Measurements from ENCODE around the gene HDGF. TPM values are rescaled to one million over a fixed set of nuclear protein-coding genes. Genes with fewer than 3 reads are reported as not detected.

The HDGF gene
- total RNA-seq, 2 experiments from 2014 or later, result 60.8 TPM

- H3K36me3 Mint-ChIP-seq (ENCODE audit: low read depth), result no peaks in the 10 kb centered on the region
- Histone ChIP-seq H3K36me3 (ENCODE audit: insufficient read depth, low read length) (no peaks in the 10 kb centered on the region), H3K4me3 (ENCODE audit: low read length) (no peak overlapping the region), H3K4me1 (ENCODE audit: insufficient read depth, low read length) (peaks cover 23% of the 10 kb centered on the region), H3K9me3 (ENCODE audit: control insufficient read depth in 1 of 2, insufficient read depth in 1 of 2, low read length in 2 of 2) (peaks cover 0 to 13% of the 10 kb centered on the region in 2 experiments), H3K27me3 (ENCODE audit: control insufficient read depth in 1 of 2, insufficient read depth in 2 of 2, low read length in 2 of 2) (peaks cover 54% of the 10 kb centered on the region in 2 experiments), H3K27ac (ENCODE audit: low read depth in 1 of 2, low read length in 2 of 2) (no peak overlapping the region)
- no peak overlapping the region for H3K27ac Mint-ChIP-seq
- peak in 4 of 14 experiments; percentile 18 to 57 (median 35) for DNase-seq
- ChIA-PET POLR2A (interaction anchor here (0.5 to 1.0 kb wide), 2 partner anchors 13 to 32 kb away, joined by 4 to 5 read pairs; no protein-coding TSS in a partner anchor), CTCF (interaction anchor here (2.5 kb wide), 1 partner anchor 13 kb away, joined by 7 read pairs; the partner anchor contains the start of gene CRABP2)
- intact Hi-C loops (cut with DNase I, micrococcal nuclease), result no loop called here
- no peak for TF ChIP-seq CTCF (IDR thresholded peaks at IDR 0.05)
- peaks cover 26% of the 10 kb centered on the region for H3K4me1 Mint-ChIP-seq (ENCODE audit: low read depth)
- no peak for ATAC-seq (ENCODE audit: poor library complexity)
- no peaks in the 10 kb centered on the region for H3K9me3 Mint-ChIP-seq
- peaks cover 78% of the 10 kb centered on the region for H3K27me3 Mint-ChIP-seq
- no peak overlapping the region for H3K4me3 Mint-ChIP-seq
These were observed 58.3 kb downstream of the HDGF start for GRCh38 chr1:156692925-156693847.

- no peak overlapping the region for H3K27ac Mint-ChIP-seq
- no peaks in the 10 kb centered on the region for H3K36me3 Mint-ChIP-seq (ENCODE audit: low read depth)
- intact Hi-C loops (cut with DNase I, micrococcal nuclease), result no loop called here
- CTCF ChIA-PET, result interaction anchor here (2.5 kb wide), 1 partner anchor 14 kb away, joined by 7 read pairs; the partner anchor contains the start of gene CRABP2
- TF ChIP-seq CTCF (IDR thresholded peaks at IDR 0.05), result no peak
- Histone ChIP-seq H3K4me3 (ENCODE audit: low read length) (no peak overlapping the region), H3K27ac (ENCODE audit: low read depth in 1 of 2, low read length in 2 of 2) (no peak overlapping the region), H3K9me3 (ENCODE audit: control insufficient read depth in 1 of 2, insufficient read depth in 1 of 2, low read length in 2 of 2) (peaks cover 0 to 13% of the 10 kb centered on the region in 2 experiments), H3K27me3 (ENCODE audit: control insufficient read depth in 1 of 2, insufficient read depth in 2 of 2, low read length in 2 of 2) (peaks cover 55 to 58% of the 10 kb centered on the region in 2 experiments), H3K36me3 (ENCODE audit: insufficient read depth, low read length) (no peaks in the 10 kb centered on the region), H3K4me1 (ENCODE audit: insufficient read depth, low read length) (peaks cover 23% of the 10 kb centered on the region)
- no peak overlapping the region for H3K4me3 Mint-ChIP-seq
- ATAC-seq (ENCODE audit: poor library complexity), result no peak
- H3K27me3 Mint-ChIP-seq, result peaks cover 73% of the 10 kb centered on the region
- no peaks in the 10 kb centered on the region for H3K9me3 Mint-ChIP-seq
- POLR2A ChIA-PET, result interaction anchor here (1.0 kb wide), 2 partner anchors 14 kb away, joined by 4 to 5 read pairs; no protein-coding TSS in a partner anchor
- DNase-seq, result no peak
- H3K4me1 Mint-ChIP-seq (ENCODE audit: low read depth), result peaks cover 26% of the 10 kb centered on the region
These were observed 59.0 kb downstream of the HDGF start for GRCh38 chr1:156692441-156692924.

Other genes starting within 250 kb of the HDGF start
- not detected for gene IQGAP3, start 179.1 kb downstream of the HDGF start, total RNA-seq
- gene TTC24, start 172.0 kb downstream of the HDGF start, total RNA-seq, result 1 to 10 TPM; 5.7 to 8.1 TPM
- gene NAXE, start 159.9 kb downstream of the HDGF start, total RNA-seq, result 10 to 100 TPM; 23.3 to 27.8 TPM
- 10 to 100 TPM; 35.3 to 36.3 TPM for gene GPATCH4, start 150.2 kb downstream of the HDGF start, total RNA-seq
- under 1 TPM; 0.44 to 0.56 TPM for gene HAPLN2, start 132.3 kb downstream of the HDGF start, total RNA-seq
- gene BCAN, start 109.6 kb downstream of the HDGF start, total RNA-seq, result not detected
- gene NES, start 74.3 kb downstream of the HDGF start, total RNA-seq, result not detected
- gene CRABP2, start 46.1 kb downstream of the HDGF start, total RNA-seq, result 1 to 10 TPM; 3.2 to 4.2 TPM
- 10 to 100 TPM; 10.6 to 12.0 TPM for gene METTL25B, start 23.2 kb downstream of the HDGF start, total RNA-seq
- 10 to 100 TPM; 44.2 to 50.9 TPM for gene ISG20L2, start 22.9 kb downstream of the HDGF start, total RNA-seq
- gene MRPL24, start 10.6 kb downstream of the HDGF start, total RNA-seq, result 10 to 100 TPM; 11.7 to 11.9 TPM
- 10 to 100 TPM; 49.5 to 50.0 TPM for gene PRCC, start 15.9 kb upstream of the HDGF start, total RNA-seq
- 10 to 100 TPM; 51.6 to 51.8 TPM for gene SH2D2A, start 65.2 kb upstream of the HDGF start, total RNA-seq
- gene INSRR, start 107.4 kb upstream of the HDGF start, total RNA-seq, result not detected
- gene NTRK1, start 109.2 kb upstream of the HDGF start, total RNA-seq, result under 1 TPM; 0.42 to 0.52 TPM
- gene PEAR1, start 142.0 kb upstream of the HDGF start, total RNA-seq, result under 1 TPM; 0.20 to 0.41 TPM
- not detected for gene LRRC71, start 169.0 kb upstream of the HDGF start, total RNA-seq